GM21423 (cell line): ENCODE results near the gene MTARC2.

ENCODE experiments used
- ATAC-seq: cut with Tn5 transposase; IDR thresholded peaks from one replicate; pipeline ENCODE4 v1.9.1; 2021; ENCODE audit warnings: mild to moderate bottlenecking, moderate library complexity; ENCODE audit not compliant: unreplicated experiment

The MTARC2 gene

DNA sequence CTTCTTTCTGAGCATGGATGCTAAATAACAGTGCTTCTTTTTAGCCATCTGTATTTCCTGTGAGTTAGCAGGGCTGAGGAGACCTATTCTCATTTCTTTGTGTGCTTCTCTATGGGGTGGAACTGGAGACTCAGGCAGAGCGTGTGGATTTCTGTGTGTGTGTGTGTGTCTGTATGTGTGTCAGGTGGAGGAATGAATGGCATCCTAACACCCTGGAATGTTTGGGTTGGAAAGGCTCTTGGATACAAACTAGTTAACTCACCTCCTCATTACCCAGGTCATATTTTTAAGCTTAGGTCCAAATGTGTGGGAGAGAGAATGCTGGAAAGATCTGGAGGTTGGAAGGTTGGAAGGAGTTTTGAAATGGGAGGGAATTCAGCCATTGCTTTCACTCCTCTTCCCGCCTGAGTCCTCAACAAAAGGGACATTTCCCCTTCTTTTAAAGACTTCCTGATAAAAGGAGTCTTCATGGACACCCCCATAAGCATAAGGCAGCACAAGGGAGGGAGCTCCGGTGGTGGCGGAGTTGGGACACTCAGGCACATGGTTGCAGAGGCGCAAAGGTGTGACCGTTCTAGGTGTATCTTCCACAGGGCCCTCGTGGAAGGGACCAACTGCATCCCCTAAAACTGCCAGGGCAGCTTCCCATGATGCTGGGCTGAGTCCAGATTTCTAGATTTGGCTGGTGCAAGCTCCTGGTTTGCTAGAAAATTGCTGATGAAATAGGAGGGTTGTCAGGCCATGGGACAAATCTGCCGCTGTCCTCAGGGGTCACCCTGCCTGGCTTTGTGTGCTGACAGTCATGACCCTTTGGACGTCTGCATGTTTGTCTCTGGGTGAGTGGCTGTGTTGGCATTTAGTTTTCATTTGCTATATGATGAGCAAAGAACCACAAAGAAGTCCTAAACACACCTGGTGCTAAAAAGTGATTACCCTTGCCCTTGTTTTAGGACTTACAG lies 76.2 kb downstream of the MTARC2 start:
- ATAC-seq: no peak

DNA sequence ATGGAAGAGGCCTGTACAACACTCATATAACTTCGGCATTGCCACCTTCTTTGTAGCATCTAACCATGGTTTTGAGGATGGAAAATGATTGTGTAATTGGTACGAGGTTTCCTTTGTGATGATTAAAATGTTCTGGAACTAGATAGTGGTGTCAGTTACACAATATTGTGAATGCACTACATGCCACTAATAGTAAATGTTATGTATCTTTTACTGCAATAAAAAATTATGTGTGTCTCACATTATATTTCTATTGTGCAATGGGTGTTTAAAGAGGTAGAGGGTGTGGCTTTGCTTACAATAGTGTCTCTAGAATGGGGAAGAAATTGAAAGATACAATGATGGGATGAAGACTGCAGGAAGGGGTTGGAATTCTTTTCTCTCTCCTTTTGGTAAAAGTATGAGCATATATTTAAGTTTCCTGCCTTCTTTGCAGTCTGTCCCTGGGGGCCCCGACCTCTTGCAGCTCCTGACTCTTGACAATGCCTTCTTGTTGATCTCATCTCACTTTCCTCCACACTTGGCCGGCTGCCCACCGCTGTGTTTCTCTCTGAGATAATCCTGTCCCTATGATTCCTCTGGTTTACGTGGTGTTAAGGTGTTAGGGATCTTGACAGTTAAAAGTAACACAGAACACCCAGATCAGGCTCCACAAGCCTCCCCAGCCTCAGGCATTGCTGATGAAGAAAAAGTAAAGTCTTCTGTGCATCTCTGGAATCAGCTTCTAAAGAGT lies 77.9 kb downstream of the MTARC2 start:
- ATAC-seq: no peak

DNA sequence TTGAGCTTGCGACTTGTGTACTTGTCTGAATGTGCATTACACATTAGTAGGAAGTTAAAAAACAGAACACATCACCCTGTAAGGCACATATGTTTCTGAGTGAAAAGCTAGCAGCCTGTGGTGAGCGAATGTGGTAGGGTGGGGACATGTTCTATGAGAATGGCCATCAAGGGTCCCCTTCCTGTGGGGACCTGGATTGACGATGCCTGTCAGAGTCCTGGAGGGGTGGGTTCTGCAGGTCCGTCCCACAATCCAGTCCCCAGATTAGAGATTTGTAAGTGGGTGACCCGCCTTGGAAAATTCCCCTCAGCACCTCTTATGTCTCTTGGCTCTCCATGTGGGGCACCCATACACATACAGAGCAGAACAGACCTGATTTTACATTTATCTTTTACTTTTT lies 78.6 kb downstream of the MTARC2 start:
- no peak for ATAC-seq

- ATAC-seq: no peak
Measured at GRCh38 chr1:220827445-220828178, 79.5 kb downstream of the MTARC2 start.

- ATAC-seq: no peak
Measured at GRCh38 chr1:220828179-220828490, 80.0 kb downstream of the MTARC2 start.

DNA sequence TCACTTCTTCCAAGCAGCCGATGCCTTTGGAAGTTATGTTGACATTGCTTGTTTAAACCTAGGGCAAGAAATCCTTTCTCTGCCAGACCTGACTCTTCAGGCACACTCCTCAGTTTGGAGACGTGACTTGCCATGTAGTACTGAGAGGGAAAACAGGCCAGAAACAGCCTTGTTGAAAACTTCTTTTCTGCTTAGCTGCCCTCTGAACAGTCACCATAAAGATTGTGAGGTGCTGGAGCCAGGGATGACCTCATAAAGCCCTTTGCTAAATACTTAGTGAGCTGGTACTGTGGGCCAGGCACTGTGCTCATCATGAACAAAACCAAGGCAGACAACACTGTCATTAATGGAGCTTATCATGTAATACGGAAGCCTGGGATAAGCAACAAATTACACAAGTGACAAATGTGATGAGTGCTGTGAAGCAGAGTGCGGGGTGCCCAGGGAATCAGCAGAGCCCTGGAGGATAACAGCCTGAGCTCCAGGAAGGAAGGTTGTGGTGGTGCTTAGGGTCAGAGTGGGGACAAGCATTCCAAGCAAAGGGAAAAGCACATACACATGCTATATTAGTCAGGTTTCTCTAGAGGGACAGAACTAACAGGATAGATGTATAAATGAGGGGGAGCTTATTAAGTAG lies 80.9 kb downstream of the MTARC2 start:
- ATAC-seq: no peak

DNA sequence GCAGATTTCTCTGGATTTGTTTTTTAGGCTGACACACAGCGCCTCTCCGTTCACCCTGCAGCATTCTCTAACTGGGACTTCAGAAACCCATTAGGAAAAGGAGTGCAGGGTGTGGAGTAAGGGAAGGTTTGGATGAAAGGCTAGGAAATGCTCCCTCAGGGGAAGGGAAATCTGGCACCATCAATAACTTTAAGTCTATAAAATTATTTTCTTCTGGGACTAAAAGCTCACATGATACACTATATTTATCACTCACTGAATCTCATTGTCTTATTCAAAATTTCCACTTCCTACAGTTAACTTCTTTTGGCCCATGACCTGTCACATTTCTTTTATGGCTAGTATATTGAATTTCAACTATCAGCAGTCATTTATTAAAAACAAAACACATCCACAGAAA lies 85.3 kb downstream of the MTARC2 start:
- no peak for ATAC-seq
